Activated CD4-positive, CD25-positive, alpha-beta regulatory T cell (primary cell): ENCODE measurements around the gene ADAMTS6.

Source experiments
- DNase-seq, 4 experiments: peaks; one replicate each; lab custom pipeline; 2025; lab: John Stamatoyannopoulos, UW

ADAMTS6 gene

GRCh38 chr5:65144136-65144871 is 337.4 kb downstream of the ADAMTS6 start:
- no peak for DNase-seq

- no peak for DNase-seq
Measured at GRCh38 chr5:65142511-65143011, 339.2 kb downstream of the ADAMTS6 start.

GRCh38 chr5:65142016-65142415 is 339.7 kb downstream of the ADAMTS6 start:
- DNase-seq: no peak

- no peak for DNase-seq
Measured at GRCh38 chr5:65141493-65141892, 340.2 kb downstream of the ADAMTS6 start.

- DNase-seq: no peak
Measured at GRCh38 chr5:65137631-65138030, 344.1 kb downstream of the ADAMTS6 start.

GRCh38 chr5:65133477-65134110 is 348.1 kb downstream of the ADAMTS6 start:
- no peak for DNase-seq

GRCh38 chr5:65132386-65132785 is 349.3 kb downstream of the ADAMTS6 start:
- DNase-seq: no peak

- DNase-seq: no peak
Measured at GRCh38 chr5:65128226-65128625, 353.5 kb downstream of the ADAMTS6 start.

GRCh38 chr5:65127161-65127901 is 354.4 kb downstream of the ADAMTS6 start:
- no peak for DNase-seq

GRCh38 chr5:65126542-65127069 is 355.1 kb downstream of the ADAMTS6 start:
- no peak for DNase-seq

- DNase-seq: no peak
Measured at GRCh38 chr5:65125591-65126541, 355.9 kb downstream of the ADAMTS6 start.

GRCh38 chr5:65121880-65122436 is 359.8 kb downstream of the ADAMTS6 start:
- no peak for DNase-seq

GRCh38 chr5:65120371-65120967 is 361.3 kb downstream of the ADAMTS6 start:
- DNase-seq: no peak

GRCh38 chr5:65117525-65117924 is 364.2 kb downstream of the ADAMTS6 start:
- DNase-seq: no peak

- DNase-seq: no peak
Measured at GRCh38 chr5:65113771-65114170, 367.9 kb downstream of the ADAMTS6 start.

GRCh38 chr5:65111961-65112658 is 369.6 kb downstream of the ADAMTS6 start:
- DNase-seq: no peak

GRCh38 chr5:65108786-65109743 is 372.7 kb downstream of the ADAMTS6 start:
- DNase-seq: no peak

- no peak for DNase-seq
Measured at GRCh38 chr5:65105301-65105700, 376.4 kb downstream of the ADAMTS6 start.

GRCh38 chr5:65104831-65105230 is 376.9 kb downstream of the ADAMTS6 start:
- DNase-seq: no peak
